ENCODE results near the gene PRDM8.
"Not testable (repeated sequence)": the region's sequence is repeated elsewhere in the genome, so short reads cannot be mapped to it uniquely, and the experiment has no call there.

PRDM8 gene

GRCh38 chr4:80231180-80231579, 33.9 kb downstream of the PRDM8 start:
- DNase-seq = no peak

- no peak for DNase-seq
Measured at GRCh38 chr4:80232707-80233370, 35.5 kb downstream of the PRDM8 start.

GRCh38 chr4:80233390-80233789, 36.1 kb downstream of the PRDM8 start:
- DNase-seq = no peak

- DNase-seq = no peak
Measured at GRCh38 chr4:80235451-80235850, 38.1 kb downstream of the PRDM8 start.

- DNase-seq = no peak
Measured at GRCh38 chr4:80237992-80238391, 40.7 kb downstream of the PRDM8 start.

DNA sequence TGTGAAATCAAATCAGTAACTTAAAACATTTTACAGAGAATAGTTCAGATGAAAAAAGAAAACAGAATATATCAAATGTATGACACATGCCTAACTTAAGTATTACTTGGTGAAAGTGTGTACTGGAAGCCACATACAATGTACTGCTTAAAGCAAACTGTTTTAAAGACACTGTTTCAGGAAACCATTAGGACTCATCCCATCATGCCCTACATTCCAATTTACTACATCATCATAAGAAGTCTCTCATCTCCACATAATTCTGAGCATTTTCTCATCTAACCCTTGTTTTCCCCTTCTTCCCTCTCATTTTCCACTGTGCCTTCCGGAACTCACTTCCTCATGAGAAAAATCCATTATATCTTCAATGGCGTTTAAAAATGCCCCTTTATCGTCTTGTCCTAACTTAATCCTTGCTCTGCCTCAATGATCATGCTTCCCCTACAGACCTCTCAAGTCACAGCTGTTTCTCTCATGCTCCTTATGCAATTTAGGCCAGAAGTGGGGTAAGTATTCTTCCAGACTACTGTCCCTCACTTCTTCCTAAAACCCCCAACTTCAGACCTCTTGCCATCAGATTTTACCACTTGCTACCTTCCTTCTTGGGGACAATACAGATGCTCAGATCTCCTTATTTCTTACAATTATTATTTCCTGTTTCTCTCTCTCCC, 42.3 kb downstream of the PRDM8 start:
- DNase-seq = no peak

DNA sequence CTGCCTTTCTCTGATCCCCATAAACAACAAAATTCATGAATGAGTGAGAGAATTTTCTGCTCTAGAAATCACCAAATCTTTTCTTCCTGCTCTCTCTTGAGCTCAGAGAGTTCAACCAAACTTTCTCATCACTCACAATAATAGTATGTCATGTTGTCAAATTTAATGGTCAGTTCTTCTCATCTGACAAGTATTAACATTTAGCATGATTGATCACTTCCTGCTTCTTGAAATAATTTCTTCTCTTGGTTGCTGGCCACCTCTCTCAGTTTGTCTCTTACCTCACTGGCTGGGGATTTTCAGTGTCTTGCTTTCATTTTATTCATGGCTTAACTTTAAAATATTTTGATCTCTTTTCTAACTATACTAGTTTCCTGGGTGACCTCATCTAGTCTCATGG, 43.7 kb downstream of the PRDM8 start:
- DNase-seq = no peak

GRCh38 chr4:80243274-80244018, 46.1 kb downstream of the PRDM8 start:
- no peak for DNase-seq

- not testable (repeated sequence) for DNase-seq
Measured at GRCh38 chr4:80247484-80247883, 50.2 kb downstream of the PRDM8 start.

DNA sequence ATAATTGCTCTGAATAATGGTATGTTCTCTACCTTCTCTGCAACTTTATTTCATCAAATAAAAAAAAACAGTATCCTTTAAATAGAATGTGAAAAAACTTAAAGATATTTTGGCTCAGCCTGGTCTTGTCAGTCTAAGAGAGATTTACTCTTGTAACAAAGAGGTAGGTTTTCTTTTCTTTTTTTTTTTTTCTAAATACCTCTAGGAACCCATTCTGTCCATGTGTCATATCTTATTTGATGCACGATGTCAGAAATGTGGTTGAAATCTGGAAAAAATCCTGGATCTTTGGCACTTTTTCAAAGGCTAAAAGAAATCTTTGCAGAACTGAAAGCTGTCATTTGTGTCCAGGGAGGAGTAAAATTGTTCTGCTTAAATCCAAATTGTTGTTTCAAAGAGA, 51.8 kb downstream of the PRDM8 start:
- DNase-seq = no peak

DNA sequence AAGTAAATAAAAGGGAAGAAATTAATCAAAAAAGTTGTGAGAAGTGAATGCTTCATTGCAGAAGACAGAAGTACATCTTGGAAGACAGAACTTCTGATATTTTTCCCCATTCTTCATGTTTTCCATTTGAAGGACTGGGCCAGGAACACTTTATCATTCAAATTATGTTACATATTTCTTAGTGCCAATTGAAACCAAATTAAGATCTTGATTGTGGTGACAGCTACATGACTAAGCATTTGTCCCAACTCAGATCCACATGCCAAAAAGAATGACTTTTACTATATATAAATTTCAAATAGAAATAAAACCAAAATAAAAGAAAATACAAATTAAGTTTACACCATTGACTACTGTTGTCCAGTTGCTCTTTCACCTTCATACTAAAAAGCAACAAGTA, 55.1 kb downstream of the PRDM8 start:
- no peak for DNase-seq

DNA sequence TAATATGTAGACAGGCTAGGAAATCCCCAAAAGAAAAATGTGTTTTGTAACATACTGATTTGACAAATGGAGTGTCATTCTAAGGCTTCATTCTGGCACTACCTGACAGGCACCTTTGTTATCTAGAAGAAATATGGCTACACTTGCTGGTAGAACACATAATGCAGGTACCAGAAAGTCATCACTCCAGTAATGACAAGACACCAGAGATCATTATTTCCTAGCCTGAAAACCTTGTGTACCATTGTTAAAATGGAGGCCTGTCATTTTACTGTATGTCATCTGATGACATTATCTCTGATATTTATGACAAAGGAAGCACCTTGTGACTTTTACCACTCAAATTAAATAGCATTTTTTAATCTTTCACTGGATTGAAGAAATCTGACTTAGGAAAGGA, 55.6 kb downstream of the PRDM8 start:
- no peak for DNase-seq

DNA sequence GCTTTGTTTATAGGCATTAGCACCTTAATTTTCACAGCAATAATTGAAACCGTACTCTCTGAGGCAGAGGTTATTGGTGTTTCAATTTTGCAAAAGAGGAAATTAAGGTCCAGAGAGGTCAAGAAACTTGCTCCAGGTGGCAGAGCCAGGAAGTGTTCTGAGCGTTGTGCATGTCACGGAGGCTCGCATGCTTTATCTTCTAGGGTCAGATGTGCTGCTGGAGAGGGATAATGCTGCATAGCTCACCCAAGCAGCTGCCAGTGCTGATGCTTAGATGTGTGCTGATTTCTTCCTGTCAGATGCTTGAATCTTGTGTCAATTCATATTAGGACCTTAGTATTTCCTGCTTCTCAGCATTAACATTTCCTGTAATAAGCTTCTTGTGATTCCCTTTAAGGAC, 56.2 kb downstream of the PRDM8 start:
- DNase-seq = no peak
